ENCODE measurements around the gene TOM1L2.
"Not testable (repeated sequence)": the region's sequence is repeated elsewhere in the genome, so short reads cannot be mapped to it uniquely, and the experiment has no call there.

The TOM1L2 gene

DNA sequence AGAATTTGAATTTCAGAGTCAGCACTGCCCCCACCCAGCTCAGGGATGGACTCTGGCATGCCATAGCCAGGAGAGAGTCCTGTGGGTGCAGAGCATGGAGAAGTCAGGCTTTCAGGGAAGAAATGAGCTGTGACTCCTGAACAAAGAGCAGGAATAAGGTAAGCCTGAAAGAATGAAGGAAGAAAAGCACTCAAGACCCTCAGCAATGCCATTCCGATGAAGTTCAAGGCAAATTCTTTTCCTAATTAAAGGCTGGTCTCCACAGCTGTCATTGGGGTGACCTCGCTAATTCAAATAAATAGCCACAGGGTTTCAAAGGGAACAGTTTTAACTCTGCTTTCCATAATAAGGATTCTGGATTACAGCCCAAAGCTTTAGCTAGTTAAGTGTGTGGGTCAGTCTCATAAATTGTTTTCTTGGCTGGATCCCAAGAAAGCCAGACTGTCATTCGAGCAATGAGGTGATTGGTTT is 31.7 kb downstream of the TOM1L2 start:
- no peak for DNase-seq

DNA sequence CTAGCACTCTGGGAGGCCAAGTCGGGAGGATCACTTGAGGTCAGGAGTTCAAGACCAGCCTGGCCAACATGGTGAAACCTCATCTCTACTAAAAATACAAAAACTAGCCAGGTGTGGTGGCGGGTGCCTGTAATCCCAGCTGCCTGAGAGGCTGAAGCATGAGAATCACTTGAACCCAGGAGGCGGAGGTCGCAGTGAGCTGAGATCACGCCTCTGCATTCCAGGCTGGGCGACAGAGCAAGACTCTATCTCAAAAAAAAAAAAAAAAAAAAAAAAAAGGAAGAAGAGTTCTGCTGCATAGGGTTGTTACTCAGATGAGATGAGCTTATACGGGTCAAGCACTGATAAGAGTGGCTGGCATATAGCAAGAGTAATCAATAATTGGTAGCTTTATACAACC is 32.3 kb downstream of the TOM1L2 start:
- not testable (repeated sequence) for DNase-seq

DNA sequence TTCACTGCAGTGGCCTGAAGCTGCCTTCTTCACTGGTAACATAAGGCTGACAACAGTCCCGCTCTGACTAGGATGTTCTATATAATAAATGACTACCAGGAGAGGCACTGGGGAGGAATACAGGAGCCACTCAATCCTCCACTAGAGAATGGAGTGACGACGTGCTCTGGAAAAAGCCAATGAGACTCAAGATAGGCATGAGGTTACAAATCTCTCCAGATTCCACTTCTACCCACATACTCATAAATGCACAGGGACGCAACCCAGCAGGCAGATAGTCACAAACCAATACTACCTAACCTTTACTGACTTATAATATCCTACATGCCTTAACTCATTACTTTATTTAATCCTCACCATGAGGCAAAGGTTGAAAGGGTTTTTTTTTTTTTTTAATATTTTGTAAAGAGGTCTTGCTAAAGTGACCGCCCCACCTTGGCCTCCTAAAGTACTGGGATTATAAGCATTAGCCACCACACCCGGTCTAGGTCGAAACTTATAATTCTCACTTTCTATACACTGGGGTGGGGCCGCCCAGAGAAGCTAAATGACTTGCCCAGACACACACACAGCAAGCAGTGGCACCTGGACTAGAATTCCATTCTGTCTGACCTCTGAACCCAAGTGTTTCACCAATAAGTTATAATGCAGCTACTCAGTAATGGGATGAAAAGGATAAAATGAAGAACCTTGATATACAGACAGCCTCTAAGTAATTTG is 33.7 kb downstream of the TOM1L2 start:
- DNase-seq: no peak

DNA sequence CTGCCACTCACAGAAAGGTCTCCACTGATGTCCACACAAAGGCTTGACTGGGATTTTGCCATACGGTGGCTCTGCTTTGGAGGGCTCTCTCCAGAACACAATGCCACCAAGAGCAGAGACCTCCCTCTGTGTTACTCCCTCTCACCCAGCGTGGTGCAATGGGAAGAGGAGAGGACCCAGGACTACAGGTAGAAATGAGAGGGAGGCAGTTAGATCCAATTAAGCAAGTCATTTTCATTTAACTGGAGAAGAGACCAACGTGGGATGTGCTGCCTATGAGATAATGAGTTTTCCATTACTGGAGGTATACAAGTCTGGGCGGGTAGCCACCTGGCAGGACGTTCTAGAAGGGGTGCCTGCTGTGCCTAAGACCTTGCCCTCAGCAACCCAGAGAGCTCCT is 34.2 kb downstream of the TOM1L2 start:
- DNase-seq: no peak

DNA sequence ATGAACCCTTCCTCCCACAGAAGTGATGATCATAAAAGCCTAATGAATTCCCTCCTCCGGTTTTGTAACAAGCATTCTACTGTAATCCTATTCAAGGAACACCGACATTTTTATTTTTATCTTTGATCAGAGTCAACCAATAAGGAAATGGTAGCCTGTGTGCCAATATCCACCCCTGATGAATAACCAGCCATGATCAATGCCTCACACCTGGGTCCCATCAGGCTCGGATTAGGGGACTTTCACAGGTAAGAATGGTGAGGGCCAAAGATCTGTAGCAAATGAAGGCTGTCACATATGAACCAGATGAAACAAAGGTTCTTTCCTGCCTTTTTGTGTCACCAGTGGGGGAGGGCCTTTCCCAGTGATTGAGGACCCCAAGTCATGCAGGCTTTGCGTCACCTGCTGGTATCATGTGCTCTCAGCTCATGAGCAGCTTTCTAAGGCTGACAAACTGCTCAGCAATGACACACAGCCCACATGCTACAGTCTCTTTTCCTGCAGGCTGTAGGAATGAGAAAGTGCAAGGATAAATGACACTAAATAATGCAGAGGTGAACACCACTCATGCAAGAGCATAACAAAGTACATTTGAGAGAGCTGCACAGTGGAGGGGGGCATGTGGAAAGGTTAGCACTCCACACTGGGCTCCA is 34.9 kb downstream of the TOM1L2 start:
- no peak for DNase-seq

DNA sequence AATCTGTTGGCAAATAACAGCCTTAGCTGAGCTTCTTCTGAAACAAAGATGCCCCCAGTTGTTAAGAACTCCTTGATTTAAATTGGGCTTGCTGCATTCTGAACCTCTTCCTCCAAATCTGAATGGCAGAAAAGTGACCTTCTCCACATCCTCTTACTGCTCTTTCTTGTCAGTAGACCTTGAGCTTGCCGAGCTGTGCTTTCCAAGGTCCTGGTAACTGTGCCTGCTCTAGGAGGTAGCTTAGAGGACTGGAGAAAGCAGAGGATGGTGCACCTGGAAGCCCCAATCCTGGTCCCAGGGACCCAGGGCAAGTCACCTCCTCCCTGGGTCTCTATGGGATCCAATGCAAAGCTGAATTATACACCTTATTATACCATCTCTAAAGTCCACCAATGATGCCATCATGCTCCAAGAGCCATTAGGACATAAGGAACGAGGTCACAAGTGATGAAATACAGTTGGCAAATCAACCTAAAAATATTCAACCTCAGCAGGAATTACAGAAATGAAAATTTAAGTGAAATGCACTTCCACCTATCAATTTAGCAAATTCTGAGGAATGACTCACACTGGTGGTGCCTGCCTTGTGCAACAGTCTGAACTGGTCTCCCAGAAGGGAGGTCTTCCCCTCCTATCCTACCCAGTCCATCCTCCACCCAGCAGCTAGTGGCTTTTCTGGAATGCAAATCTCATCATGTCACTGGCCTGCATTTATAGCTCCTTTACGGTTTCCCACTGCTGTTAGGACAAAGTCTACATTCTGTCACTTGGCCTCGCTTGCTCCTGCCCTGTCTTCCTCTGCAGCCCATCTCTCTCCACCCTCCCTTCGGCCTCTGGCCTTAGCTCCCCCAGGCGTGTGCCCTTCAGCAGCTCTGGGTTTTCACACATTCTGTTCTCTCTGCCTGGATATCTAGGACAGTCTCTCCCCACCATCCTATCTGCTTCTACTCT is 36.6 kb downstream of the TOM1L2 start:
- DNase-seq: no peak

DNA sequence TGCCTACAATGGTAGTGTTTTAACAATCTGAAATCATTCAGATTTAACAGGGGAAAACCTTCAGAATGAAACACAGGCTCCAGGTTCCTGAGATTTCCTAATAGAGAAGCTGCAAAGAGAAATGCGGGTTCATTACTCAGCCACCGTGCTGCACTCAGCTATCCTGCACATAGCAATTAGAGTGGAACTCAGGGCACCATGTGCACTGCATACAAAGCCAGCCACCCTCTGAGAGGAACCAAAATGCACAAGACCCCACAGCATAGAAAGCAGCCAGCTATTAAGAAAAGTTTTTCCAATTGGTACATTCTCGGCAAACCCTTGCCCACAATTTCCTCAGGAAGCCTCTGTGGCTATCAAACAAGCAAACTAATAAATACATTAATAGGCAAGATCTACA is 37.4 kb downstream of the TOM1L2 start:
- no peak for DNase-seq

DNA sequence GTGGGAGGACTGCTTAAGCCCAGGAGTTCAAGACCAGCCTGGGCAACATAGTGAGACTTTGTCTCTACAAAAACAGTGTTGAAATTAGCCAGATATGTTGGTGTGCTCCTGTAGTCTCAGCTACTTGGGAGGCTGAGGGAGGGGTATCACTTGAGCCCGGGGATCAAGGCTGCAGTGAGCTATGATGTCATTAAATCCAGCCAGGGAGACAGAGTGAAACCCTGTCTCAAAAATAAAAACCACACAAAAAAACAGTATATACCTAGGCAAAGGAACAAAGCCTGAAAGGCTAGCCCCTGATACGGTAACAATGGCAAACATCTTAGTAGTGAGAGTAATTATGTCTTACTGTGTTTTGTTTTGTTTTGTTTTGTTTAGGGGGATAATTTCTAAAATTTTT is 38.0 kb downstream of the TOM1L2 start:
- DNase-seq: no peak

DNA sequence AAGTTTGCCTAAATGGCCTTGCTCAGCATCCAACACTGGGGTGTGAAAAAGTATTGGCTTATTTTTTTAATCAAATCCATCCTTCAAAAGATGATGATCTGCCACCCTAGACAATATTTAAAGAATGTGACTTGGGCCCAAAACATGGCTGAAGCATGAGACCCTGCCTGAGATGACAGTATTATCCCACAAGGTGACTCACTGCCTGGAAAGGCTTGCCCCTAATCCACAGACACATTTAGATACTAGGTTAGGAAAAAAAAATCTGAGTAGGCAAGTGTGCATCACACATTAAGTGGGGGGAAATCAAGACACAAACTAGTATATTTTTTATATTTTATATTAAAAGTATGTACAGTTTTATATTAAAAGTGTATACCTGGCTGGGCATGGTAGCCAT is 38.4 kb downstream of the TOM1L2 start:
- DNase-seq: no peak

DNA sequence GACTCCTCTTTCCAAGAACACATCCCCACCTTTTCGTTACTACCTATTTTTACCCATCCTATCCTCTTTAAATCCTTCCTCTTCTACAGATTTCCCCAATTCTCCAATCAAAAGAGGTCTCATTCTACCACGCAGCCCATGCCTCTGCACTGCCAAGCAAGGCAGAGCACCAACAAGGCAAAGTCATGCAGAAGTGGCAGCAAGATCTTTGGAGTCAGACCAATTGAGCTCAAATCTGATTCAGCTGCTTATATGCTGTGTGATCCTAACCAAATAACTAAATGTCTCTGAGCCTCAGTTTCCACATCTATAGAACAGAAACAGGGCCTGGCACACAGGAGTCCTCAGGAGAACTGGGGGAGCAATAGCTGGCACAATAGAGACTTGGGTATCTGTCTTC is 41.0 kb downstream of the TOM1L2 start:
- no peak for DNase-seq

DNA sequence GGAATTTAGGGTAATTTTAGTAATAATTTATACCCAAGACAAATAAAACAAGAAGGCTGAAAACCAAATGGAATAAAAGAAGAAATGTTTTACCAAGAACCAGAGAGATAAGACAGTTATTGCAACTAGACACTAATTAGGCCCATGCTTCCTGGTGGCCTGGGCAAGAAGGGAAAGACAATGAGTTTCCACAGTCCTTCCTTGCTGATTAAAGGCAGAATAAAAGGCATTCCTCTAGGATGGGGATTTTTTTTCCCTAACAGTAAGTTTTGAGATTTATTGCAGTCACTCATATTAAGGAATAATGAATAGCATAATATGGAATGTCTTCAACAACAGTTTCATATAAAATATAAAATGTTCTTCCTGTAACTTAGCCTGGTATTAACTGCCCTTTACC is 41.5 kb downstream of the TOM1L2 start:
- DNase-seq: no peak

DNA sequence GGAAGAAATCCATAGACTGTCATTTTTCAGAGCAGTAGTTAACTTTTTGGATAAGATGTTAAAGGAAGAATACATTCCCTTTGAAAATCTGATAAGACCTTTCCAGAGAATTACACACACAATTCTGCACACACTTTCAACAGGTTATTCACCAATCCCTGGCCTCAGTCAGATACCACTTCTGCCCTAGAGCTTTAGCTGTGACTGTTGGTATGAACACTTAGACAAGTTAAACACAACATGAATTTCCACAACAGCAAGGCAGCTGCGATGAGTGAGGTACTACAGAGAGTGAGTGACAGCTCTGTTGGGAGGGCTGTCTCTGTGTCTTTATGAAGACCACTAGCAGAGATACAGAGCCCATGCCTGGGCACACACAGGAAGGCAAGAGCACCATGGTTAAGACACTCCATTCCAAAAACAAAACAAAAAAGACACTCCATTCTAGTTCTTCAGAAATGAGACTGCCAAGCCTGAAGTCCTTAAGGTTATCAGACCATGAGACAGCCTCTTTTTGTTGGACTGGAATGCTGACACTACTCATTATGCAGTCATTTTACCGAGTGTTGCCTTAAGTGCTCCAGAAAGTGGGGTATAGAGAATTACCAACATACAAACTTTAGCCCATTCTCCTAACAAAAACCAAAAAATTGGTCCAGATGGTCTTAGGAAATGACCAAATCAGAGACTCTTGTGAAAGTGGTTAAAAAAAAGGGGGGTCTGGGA is 42.4 kb downstream of the TOM1L2 start:
- no peak for DNase-seq

DNA sequence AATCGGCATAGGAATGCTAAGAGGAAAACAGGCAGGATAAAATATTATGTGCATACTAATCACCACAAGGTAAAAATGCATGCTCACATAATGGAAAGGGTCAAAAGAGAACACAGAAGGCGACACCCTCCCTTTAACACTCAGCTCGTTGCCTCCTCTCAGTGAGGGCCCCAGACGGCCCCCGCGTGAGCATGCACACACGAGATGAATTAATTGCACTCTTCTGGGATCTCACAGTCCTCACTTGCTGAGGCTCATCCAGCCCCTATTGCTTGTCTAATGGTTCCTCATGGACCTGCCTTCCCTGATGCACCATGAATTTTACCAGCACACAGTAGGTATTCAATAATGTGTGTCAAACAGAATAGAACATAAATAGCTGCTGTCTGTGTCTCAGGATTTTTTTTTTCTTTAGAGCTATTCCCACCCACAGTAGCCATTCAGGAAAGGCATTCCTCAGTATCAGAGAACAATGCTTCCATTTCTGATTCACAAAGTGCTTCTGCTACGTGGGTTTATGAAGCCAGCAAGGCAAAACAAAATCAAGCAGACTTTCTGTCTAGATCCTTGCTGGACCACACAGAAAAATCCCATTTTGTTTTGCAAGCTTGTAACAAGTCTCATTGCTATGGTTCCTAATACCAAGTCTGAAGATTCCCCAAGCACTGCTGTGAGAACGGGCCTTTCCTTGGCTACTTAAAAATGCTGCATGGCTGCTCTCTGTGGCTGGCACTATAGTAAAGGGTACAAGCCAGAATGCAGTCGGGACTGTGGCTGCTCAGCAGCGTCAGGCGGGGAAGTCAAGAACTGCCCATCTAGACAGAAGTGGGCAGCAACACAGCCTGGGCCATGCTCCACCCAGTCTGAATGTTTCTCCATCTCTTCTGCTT is 43.6 kb downstream of the TOM1L2 start:
- DNase-seq: no peak

DNA sequence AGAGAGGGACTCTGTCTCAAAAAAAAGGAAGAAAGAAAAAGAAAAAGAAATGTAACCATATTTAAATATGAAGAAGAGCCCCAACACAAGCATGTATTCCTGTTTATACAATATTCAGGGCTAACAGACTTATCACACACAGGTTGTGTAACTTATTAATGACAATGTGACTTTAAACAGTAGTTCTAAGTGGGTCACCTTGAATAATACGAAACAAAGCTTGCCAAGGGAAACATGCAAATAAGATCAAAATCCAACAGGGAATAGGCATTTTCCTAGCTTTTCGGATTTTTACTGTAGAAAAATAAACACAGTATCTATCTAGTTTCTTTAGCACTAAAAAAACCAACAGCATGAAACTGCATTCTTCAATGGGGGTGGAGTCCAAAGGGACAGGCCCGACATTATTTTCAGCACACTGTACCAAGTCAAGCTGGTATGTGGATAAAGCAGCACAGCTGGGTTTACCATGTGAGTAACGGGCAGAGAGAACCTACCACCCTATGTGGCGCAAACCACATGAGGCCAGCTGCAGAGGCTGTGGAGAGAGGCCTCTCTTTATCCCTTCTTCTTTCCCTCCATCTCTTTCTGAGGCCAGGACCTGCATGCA is 45.3 kb downstream of the TOM1L2 start:
- peak; percentile 13 for DNase-seq

DNA sequence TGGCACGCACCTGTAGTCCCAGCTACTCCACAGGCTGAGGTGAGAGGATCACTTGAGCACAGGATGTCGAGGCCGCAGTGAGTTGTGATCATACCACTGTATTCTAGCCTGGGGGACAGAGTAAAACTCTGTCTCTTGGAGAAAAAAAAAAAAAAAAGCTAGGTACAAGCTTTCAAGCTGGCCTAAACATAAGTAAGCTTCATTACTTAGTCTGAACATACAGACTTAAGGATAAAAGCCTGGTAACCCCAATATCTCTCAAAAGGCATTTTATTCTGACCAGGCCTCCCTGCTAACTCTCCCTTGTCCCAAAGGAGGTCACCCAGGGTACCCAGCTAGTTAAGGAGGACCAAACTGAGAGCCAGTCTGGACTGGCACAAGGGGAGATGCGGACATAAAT is 46.2 kb downstream of the TOM1L2 start:
- DNase-seq: no peak

DNA sequence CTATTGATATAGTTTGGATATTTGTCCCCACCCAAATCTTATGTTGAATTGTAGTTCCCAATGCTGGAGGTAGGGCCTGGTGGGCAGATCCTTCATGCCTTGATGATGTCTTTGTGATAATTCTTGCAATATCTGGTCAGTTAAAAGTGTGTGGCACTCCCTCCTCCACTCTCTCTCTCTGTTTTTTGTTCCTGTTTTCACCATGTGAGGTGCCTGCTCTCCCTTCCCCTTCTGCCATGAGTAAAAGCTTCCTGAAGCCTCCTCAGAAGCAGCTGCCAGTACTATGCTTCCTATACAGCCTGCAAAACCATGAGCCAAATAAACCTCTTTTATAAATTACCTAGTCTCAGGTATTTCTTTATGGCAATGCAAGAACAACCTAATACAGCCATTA is 47.3 kb downstream of the TOM1L2 start:
- peak; percentile 22 for DNase-seq

DNA sequence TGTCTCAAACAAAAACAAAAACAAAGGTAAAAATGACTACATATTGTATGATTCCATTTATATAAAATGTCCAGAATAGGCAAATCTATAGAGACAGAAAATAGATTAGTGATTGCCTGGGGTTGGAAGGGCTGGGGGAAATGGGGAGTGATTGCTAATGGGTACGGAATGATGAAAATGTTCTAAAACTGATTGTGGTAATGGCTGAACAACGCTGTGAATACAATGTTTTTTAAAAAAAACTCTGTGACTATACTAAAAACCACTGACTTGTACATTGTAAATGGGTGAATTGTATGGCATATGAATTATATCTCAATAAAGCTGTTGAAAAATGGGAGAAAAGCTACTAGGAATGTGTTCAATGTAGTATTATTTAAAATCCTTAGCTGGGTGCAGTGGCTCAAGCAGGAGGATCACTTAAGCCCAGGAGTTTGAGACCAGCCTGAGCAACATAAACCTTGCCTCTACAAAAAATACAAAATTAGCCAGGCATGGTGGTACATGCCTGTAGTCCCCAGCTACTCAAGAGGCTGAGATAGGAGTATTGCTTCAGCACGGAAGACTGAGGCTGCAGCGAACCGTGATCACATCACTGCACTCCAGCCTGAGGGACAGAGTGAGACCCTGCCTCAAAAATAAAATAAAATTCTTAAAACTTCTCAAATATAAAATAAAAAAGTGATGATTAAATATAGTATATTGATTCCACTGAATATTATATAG is 47.9 kb downstream of the TOM1L2 start:
- DNase-seq: no peak

DNA sequence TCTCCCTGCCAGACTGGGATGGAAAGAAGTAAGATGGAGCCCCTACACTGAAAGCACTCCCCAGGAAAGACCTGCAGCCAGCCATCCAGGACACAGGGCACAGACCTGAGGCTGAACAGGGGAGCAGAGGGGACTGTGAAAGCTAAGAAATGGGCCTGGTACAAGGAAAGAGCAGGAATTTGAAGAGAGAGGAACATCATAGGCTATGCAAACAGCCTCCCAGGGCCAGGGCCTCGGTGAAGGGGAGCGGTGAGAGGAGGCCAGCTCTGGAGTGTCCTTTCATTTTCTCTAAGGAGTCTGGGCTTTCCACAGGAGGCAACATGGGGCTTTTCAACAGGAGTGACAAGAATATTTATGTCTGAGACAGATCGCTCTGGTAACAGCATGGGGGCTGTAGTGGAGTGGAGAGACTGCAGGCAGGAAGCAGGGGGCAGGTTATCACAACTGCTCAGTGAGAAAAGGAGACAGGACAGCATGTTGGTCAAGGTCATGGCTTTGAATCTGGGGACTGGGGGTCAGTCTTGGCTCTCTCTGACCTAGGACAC is 50.1 kb downstream of the TOM1L2 start:
- DNase-seq: no peak

DNA sequence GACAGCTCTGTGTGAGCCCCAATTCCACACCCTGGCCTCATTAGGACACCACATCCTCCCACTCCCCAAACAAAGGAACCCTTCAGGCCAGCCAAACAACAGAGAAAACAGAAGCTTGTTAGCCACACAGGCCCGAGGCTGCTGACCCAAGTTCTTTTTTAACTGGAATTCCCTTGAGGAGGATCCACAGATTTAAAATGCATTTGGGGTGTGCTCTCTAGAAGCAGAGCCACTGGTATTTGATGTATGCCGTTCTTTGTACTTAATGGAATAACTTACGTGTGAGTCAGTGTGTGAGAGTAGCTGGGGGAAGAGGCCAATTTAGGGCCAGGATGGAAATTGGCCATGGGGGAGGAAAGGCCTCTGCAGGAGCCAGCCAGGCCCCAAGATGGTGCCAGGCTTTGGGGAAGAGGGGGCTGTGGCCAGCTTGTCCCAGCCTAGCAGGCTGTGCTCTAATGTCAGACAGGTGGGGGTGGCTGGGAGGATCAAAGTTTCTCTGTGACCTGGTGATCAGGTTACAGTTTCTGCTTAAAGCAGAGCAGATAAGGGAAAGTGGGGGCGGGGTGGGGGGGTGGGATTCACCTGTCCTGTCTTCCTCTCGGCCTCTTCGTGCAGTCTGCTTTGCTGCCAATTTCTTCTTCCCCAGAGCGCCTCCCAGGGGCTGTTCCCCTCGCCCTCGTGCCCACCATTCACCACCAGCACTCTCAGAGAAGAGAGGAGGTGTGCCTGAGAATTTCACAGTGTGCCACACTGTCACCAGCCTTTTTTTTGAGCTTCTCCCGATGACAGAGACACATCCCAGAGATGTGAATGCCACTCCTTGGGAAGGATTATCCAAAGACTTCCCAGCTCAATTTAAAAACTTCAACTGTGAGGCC is 50.8 kb downstream of the TOM1L2 start:
- no peak for DNase-seq

All from hematopoietic multipotent progenitor cell treated with erythropoietin and hydrocortisone succinate and interleukin-3 and kit ligand, for 6 days (in vitro differentiated cells).